IPS-20b (cell line): Measurements from ENCODE around the gene CACNA1H.

ENCODE experiments used
- H3K27ac ChIP-seq: one replicate; pipeline ENCODE4 v1.5.1; 2013; ENCODE audit warnings: low read length
- H3K27me3 ChIP-seq: 2 replicates; pipeline ENCODE4 v1.6.1; 2013; ENCODE audit warnings: mild to moderate bottlenecking, low read length, inconsistent platforms; ENCODE audit not compliant: insufficient read depth
- H3K36me3 ChIP-seq: 2 replicates; pipeline ENCODE4 v1.6.1; 2013; ENCODE audit warnings: low read depth, mild to moderate bottlenecking, inconsistent platforms, low read length, moderate library complexity; ENCODE audit not compliant: insufficient read depth
- H3K4me1 ChIP-seq: 2 replicates; pipeline ENCODE4 v1.6.1; 2013; ENCODE audit warnings: mild to moderate bottlenecking, control low read depth, inconsistent platforms, low read length, moderate library complexity; ENCODE audit not compliant: insufficient read depth
- H3K4me3 ChIP-seq: 2 replicates; pipeline ENCODE4 v1.5.1; 2013; ENCODE audit warnings: mild to moderate bottlenecking, low read length, inconsistent platforms
- H3K9ac ChIP-seq: 2 replicates; pipeline ENCODE4 v1.6.1; 2013; ENCODE audit warnings: low read depth, mild to moderate bottlenecking, inconsistent platforms, low read length, moderate library complexity
- H3K9me3 ChIP-seq: 2 replicates; pipeline ENCODE4 v1.6.1; 2013; ENCODE audit warnings: mild to moderate bottlenecking, low read depth, low read length, inconsistent platforms; ENCODE audit not compliant: insufficient read depth

Gene CACNA1H

DNA sequence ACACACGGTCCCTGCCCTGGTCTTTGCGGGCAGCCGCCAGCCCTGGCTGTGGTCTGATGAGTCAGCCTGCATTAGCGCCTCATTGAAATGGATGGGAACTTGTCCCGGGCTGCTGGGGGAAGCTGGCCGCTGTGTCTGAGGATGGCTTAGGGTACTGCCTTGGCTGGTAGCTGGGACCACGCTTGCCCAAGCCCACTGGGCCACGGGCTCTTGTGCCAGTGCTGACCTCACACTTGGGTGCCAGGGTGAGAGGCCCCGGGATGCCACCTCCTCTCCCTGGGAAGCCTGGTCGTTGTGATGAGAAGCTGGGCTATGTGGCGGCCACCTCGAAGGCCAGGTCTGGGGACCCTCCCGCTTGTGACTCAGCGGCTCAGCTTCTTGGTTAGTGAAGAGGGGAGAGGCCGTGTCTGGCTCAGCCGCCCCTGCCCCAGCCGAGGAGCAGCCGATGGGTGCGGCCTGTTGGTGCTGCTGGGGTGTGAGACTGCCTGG lies 10.7 kb downstream of the CACNA1H start:
- Histone ChIP-seq H3K9ac (no peak overlapping the region), H3K27me3 (no peaks in the 10 kb centered on the region)

DNA sequence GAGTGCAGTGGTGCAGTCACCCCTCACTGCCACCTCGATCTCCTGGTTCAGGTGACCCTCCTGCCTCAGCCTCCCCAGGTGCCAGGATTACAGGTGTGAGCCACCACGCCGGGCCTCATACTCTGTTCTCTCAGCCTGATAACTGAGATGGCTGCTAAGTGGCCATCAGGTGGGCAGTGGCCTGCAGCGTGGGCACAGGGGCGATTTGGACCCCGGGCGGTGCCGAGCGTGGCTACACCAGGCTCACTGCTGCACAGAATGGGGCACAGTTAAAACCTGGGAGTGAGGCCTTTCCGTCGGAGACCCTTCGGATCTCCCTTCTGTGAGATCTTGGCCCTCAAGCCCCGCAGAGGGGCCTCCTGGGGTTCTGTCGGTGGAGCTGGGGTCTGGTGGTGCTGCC lies 11.5 kb downstream of the CACNA1H start:
- Histone ChIP-seq H3K27me3 (no peaks in the 10 kb centered on the region), H3K27ac (no peak overlapping the region), H3K9ac (no peak overlapping the region), H3K36me3 (no peaks in the 10 kb centered on the region), H3K4me1 (no peaks in the 10 kb centered on the region; the same call in 1 of the 2 replicates), H3K4me3 (no peak overlapping the region), H3K9me3 (no peaks in the 10 kb centered on the region)

More for the DNA sequence above, 10.7 kb downstream of the CACNA1H start:
- Histone ChIP-seq H3K27ac (no peak overlapping the region), H3K4me3 (no peak overlapping the region), H3K4me1 (no peaks in the 10 kb centered on the region; the same call in 1 of the 2 replicates), H3K36me3 (no peaks in the 10 kb centered on the region), H3K9me3 (no peaks in the 10 kb centered on the region)

DNA sequence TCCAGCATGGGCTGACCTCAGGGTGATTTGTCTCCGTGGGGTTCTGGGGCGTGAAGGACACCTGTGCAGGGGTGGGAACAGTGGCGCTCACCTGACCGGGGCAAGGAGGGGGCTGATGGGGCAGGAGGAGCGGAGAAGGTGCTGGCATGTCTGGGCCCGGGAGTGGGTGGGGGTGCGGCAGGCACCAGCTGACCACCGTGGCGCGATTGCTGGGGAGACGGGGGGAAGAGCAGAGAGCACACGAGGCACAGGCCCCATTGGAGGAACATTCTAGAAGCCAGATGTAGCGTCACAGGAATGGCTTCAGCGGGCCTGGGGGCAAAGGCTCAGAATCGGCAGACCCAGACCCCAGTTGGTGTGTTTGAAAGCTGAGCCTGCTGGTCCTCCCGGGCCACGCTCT lies 12.1 kb downstream of the CACNA1H start:
- no peak overlapping the region for H3K27ac ChIP-seq
- no peaks in the 10 kb centered on the region for H3K9me3 ChIP-seq
- H3K27me3 ChIP-seq = no peaks in the 10 kb centered on the region
- H3K36me3 ChIP-seq = no peaks in the 10 kb centered on the region
- no peak overlapping the region for H3K4me3 ChIP-seq
- H3K4me1 ChIP-seq = no peaks in the 10 kb centered on the region
- H3K9ac ChIP-seq = no peak overlapping the region

DNA sequence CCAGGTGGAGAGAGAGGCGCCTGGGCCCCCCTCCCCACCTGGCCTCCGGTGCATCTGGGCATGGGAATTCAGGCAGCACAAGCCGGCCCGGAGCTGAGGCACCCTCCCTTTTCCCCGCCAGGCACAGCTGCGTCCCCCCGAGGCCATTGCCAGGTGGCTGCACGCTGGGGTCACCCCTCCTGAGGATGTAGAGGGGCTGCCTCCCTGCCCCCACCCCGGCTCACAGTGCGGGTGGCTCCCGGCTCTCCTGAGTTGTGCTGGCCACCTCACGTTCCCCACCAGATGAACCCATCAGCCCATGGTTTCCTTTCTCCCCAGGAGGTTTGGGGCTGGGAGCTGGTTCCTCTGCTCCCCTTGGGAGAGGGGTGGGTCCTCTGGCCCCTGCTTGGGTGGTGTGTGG lies 12.6 kb downstream of the CACNA1H start:
- H3K4me1 ChIP-seq = no peaks in the 10 kb centered on the region
- no peak overlapping the region for H3K9ac ChIP-seq
- H3K9me3 ChIP-seq = no peaks in the 10 kb centered on the region
- H3K36me3 ChIP-seq = no peaks in the 10 kb centered on the region
- H3K27ac ChIP-seq = no peak overlapping the region
- no peak overlapping the region for H3K4me3 ChIP-seq
- no peaks in the 10 kb centered on the region for H3K27me3 ChIP-seq

DNA sequence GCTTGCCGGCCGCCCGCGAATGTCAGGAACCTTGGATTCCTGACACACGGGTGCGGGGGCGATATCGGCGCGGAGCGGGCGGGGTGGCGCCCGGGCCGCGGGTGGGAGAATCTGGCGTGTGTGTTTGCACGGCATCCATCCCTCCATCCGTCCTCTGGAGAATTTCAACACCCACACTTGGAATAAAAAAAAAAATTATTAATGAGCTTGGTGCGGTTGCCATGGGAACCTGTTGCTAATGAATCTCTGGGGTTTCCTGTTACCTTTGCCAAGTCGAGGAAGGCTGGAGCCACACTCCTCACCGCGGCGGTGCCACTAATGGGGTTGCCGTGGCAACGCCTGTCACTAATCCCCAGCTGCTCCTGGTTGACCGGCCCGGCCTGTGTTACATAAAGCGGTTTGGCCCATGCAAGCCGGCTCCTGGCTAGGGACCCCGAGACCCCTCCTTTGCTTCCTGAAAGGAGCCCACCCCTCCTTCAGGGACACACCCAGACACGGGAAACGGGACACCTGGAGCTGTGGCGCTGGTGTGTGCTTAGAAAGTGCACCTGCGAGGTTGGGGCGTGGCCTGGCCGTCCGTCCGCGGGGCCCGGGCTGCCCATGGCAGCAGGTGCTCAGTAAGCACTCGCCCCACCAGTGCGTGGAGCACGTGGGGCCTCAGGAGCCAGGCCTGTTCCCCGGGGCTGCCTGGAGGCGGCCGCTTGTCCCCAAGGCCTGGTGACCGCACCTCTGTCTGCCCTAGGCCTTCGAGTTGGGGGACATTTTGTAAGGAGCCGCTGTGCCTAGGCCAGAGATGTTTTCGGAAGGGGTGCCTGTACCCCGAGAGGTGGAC lies 14.6 kb downstream of the CACNA1H start:
- Histone ChIP-seq H3K27me3 (no peaks in the 10 kb centered on the region), H3K27ac (no peak overlapping the region), H3K9ac (no peak overlapping the region), H3K4me3 (no peak overlapping the region), H3K36me3 (no peaks in the 10 kb centered on the region), H3K4me1 (no peaks in the 10 kb centered on the region), H3K9me3 (no peaks in the 10 kb centered on the region)

DNA sequence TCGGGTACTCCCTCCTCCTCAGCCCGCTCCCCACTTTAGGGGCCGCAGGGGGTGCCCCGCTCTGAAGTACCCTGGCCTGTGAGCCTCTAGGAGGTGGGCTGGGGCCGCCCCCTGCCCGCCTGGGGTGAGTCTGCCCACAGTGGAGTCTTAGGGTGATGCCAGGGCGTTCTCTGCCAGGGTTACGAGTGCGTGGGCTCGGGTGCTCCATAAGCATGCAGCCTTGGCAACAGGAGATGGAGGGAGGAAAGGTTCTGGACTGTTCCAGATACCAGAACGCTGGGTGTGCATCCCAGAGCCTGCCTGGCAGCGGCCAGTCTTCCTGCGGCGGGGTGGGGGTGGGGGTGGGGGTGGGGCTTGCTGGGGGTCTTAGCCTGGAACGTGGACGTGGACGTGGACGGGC lies 15.9 kb downstream of the CACNA1H start:
- H3K4me3 ChIP-seq = no peak overlapping the region
- H3K4me1 ChIP-seq = no peaks in the 10 kb centered on the region
- no peaks in the 10 kb centered on the region for H3K36me3 ChIP-seq
- no peak overlapping the region for H3K27ac ChIP-seq
- no peak overlapping the region for H3K9ac ChIP-seq
- no peaks in the 10 kb centered on the region for H3K9me3 ChIP-seq
- H3K27me3 ChIP-seq = no peaks in the 10 kb centered on the region

DNA sequence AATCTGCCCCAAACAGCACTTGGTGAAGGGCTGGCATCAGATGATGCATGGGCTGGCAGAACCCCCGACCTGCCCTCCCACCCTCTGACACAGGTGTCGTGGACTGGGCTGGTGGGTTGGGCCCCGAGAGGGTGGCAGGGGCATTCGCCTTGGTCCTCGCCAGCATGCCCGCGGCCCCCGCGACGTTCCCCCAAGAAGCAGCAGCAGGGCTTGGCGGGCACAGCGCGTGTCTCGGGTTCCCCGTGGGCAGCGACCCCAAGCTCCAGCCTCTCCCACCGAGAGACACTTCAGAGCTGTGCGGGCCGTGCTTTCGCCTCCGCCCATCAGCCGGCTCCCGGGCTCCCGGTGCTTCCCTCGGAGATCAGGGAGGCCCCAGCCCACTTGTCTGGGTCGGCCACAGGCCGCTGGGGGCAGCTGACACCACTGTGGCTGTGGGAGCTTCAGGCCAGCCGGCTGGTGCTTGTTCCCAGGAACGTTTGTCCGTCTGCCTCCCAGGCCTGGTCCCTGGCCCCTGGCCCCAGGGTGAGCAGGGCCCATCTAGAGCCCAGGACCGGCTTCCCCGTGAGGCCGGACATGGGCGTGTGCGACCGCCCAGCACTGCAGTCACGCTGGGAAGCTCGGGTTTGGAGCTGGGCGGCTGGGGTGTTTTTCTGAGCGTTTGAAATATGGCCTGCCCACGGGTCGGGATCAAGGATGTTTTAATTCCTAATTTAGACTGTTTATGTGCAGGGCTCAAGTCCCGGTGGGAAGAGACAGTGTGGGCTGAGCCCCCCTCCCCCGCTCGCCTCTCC lies 16.6 kb downstream of the CACNA1H start:
- Histone ChIP-seq H3K27me3 (no peaks in the 10 kb centered on the region), H3K9me3 (no peaks in the 10 kb centered on the region), H3K4me1 (no peaks in the 10 kb centered on the region), H3K36me3 (no peaks in the 10 kb centered on the region), H3K9ac (no peak overlapping the region), H3K4me3 (no peak overlapping the region), H3K27ac (no peak overlapping the region)

DNA sequence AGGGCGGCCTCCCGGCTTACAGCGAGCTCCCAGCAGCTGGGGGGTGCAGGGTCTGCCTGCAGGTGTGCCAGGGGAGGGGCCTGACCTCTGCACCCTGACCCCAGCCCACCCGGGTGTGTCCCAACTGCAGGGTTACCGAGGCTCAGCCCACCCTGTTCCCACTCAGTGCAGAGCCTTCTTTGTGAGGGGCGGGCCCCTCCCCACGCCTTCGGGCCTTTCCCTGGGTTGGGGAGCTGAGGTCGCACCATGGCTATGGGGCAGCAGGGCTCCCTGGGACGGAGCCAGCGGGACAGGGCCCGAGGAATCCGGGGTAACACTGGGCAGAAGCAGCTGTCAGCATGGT lies 17.1 kb downstream of the CACNA1H start:
- Histone ChIP-seq H3K4me3 (no peak overlapping the region), H3K36me3 (no peaks in the 10 kb centered on the region), H3K27me3 (no peaks in the 10 kb centered on the region), H3K9me3 (no peaks in the 10 kb centered on the region), H3K9ac (no peak overlapping the region), H3K27ac (no peak overlapping the region), H3K4me1 (no peaks in the 10 kb centered on the region)

DNA sequence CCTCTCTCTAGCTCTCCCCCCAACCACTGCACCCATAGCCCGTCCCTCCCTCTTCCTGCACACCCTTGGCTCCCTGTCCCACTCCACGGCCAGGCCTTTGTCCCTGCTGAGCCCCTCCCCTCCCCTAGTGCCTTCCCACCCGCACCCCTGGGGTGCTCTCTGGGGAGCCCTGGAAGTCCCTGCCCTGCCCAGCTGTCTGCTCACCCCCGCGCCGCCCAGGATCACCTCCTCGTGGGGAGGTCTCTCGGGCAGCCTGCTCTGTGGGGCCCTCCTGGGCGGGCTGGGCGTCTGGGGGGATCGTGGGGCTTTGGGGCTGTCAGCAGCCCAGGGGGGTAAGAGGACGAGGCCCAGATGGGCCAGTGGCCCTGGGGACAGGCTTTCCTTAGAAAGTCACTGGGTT lies 18.1 kb downstream of the CACNA1H start:
- Histone ChIP-seq H3K9me3 (no peaks in the 10 kb centered on the region), H3K27ac (no peak overlapping the region), H3K4me1 (no peaks in the 10 kb centered on the region), H3K9ac (no peak overlapping the region; the same call in 1 of the 2 replicates), H3K4me3 (no peak overlapping the region), H3K27me3 (no peaks in the 10 kb centered on the region), H3K36me3 (no peaks in the 10 kb centered on the region)

DNA sequence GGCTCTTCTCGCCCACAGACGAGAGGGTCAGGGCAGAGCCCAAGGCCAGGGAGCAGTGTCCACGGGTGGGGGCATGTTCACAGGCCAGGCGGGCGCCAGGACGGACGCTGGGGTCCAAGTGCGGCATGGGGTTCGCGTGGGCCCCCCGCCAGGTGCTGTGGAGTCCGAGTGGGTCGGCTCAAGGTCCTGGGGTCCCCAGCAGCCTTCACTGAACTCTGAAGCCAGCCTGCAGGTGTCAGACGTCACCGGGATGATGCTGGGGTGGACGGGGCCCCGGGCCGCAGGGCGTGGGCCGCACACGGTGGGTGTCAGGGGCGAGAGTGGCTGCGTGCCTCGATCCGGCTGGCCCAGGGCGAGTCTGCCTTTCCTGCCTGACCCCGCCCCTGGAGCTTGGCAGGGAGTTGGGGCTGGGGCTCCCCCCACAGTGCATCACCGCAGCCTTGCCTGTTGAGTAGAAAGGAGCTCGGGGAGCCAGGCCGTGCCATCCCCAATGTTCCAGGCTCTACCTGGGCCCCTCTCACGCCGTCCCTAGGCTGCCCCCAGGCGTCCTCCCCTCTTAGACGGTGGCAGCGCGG lies 19.0 kb downstream of the CACNA1H start:
- no peak overlapping the region for H3K9ac ChIP-seq
- H3K27me3 ChIP-seq = no peaks in the 10 kb centered on the region
- no peaks in the 10 kb centered on the region for H3K36me3 ChIP-seq
- no peaks in the 10 kb centered on the region for H3K4me1 ChIP-seq
- no peak overlapping the region for H3K4me3 ChIP-seq
- no peak overlapping the region for H3K27ac ChIP-seq
- no peaks in the 10 kb centered on the region for H3K9me3 ChIP-seq

DNA sequence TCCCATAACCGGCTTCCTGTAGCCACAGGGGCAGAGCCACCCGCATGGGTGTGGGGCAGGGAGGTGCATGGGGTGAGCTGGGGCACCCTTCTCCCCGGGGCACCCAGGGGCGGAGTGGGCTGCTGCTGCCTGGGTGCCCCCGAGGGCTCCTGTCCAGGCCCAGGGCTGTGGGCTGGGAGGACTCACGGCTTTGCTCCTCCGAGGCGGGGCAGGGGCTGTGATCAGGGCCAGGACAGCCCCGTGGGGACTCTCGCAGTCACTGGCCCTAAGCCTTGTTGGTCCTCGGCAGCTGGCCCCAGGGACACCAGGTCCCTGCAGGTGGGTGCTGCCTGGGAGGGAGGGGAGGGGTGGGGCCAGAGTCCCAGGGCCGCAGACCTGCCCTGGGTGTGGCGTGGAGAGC lies 19.7 kb downstream of the CACNA1H start:
- H3K27ac ChIP-seq = no peak overlapping the region
- H3K9me3 ChIP-seq = no peaks in the 10 kb centered on the region
- H3K4me3 ChIP-seq = no peak overlapping the region
- no peaks in the 10 kb centered on the region for H3K36me3 ChIP-seq
- H3K4me1 ChIP-seq = no peaks in the 10 kb centered on the region
- no peaks in the 10 kb centered on the region for H3K27me3 ChIP-seq
- H3K9ac ChIP-seq = no peak overlapping the region
